ENCODE results near the gene IL15RA. TPM values are rescaled to one million over a fixed set of nuclear protein-coding genes. Genes with fewer than 3 reads are reported as not detected.

IL15RA gene
- total RNA-seq, 2 experiments from 2014 or later = 23.5 to 25.1 TPM

Other genes with a start within 250 kb of the IL15RA start
- 100 to 1,000 TPM; 288 to 291 TPM for gene GDI2, start 164.1 kb downstream of the IL15RA start, total RNA-seq
- 1 to 10 TPM; 7.5 to 7.8 TPM for gene ANKRD16, start 87.7 kb downstream of the IL15RA start, total RNA-seq
- gene FBH1, start 87.3 kb downstream of the IL15RA start, total RNA-seq = 10 to 100 TPM; 47.2 to 51.3 TPM
- gene IL2RA, start 84.8 kb upstream of the IL15RA start, total RNA-seq = 100 to 1,000 TPM; 868 to 874 TPM
- 100 to 1,000 TPM; 284 to 285 TPM for gene RBM17, start 111.5 kb upstream of the IL15RA start, total RNA-seq
- gene PFKFB3, start 225.4 kb upstream of the IL15RA start, total RNA-seq = 100 to 1,000 TPM; 107 to 117 TPM